ENCODE measurements around the gene CREG1. TPM values are rescaled to one million over a fixed set of nuclear protein-coding genes. Genes with fewer than 3 reads are reported as not detected.

The CREG1 gene
- total RNA-seq, 1 donor, result 139 TPM

GRCh38 chr1:167510881-167511280 lies 42.7 kb downstream of the CREG1 start:
- H3K9me3 ChIP-seq (ENCODE audit: low read depth, low read length), result no peaks in the 10 kb centered on the region
- H3K27me3 ChIP-seq (ENCODE audit: insufficient read depth, low read length), result no peaks in the 10 kb centered on the region
- H3K4me3 ChIP-seq (ENCODE audit: low read length), result no peak overlapping the region
- H3K4me1 ChIP-seq (ENCODE audit: insufficient read depth, low read length), result peaks cover 45% of the 10 kb centered on the region

GRCh38 chr1:167510244-167510643 lies 43.3 kb downstream of the CREG1 start:
- H3K9me3 ChIP-seq (ENCODE audit: low read depth, low read length), result no peaks in the 10 kb centered on the region
- no peak overlapping the region for H3K4me3 ChIP-seq (ENCODE audit: low read length)
- peaks cover 51% of the 10 kb centered on the region for H3K4me1 ChIP-seq (ENCODE audit: insufficient read depth, low read length)
- H3K27me3 ChIP-seq (ENCODE audit: insufficient read depth, low read length), result no peaks in the 10 kb centered on the region

GRCh38 chr1:167509587-167509986 lies 44.0 kb downstream of the CREG1 start:
- H3K27me3 ChIP-seq (ENCODE audit: insufficient read depth, low read length), result no peaks in the 10 kb centered on the region
- no peaks in the 10 kb centered on the region for H3K9me3 ChIP-seq (ENCODE audit: low read depth, low read length)
- H3K4me1 ChIP-seq (ENCODE audit: insufficient read depth, low read length), result peaks cover 55% of the 10 kb centered on the region
- H3K4me3 ChIP-seq (ENCODE audit: low read length), result no peak overlapping the region

GRCh38 chr1:167507719-167508118 lies 45.8 kb downstream of the CREG1 start:
- H3K27me3 ChIP-seq (ENCODE audit: insufficient read depth, low read length), result no peaks in the 10 kb centered on the region
- H3K4me3 ChIP-seq (ENCODE audit: low read length), result no peak overlapping the region
- no peaks in the 10 kb centered on the region for H3K9me3 ChIP-seq (ENCODE audit: low read depth, low read length)
- H3K4me1 ChIP-seq (ENCODE audit: insufficient read depth, low read length), result peaks cover 74% of the 10 kb centered on the region

- Histone ChIP-seq H3K4me1 (ENCODE audit: insufficient read depth, low read length) (peaks cover 80% of the 10 kb centered on the region), H3K27me3 (ENCODE audit: insufficient read depth, low read length) (no peaks in the 10 kb centered on the region), H3K4me3 (ENCODE audit: low read length) (no peak overlapping the region), H3K9me3 (ENCODE audit: low read depth, low read length) (no peaks in the 10 kb centered on the region)
These were observed 49.1 kb downstream of the CREG1 start for GRCh38 chr1:167504467-167504827.

GRCh38 chr1:167503626-167504466 lies 49.7 kb downstream of the CREG1 start:
- Histone ChIP-seq H3K4me1 (ENCODE audit: insufficient read depth, low read length) (peaks cover 83% of the 10 kb centered on the region), H3K9me3 (ENCODE audit: low read depth, low read length) (no peaks in the 10 kb centered on the region), H3K27me3 (ENCODE audit: insufficient read depth, low read length) (no peaks in the 10 kb centered on the region), H3K4me3 (ENCODE audit: low read length) (no peak overlapping the region)

GRCh38 chr1:167502719-167503462 lies 50.7 kb downstream of the CREG1 start:
- Histone ChIP-seq H3K9me3 (ENCODE audit: low read depth, low read length) (no peaks in the 10 kb centered on the region), H3K4me1 (ENCODE audit: insufficient read depth, low read length) (peaks cover 89% of the 10 kb centered on the region), H3K27me3 (ENCODE audit: insufficient read depth, low read length) (no peaks in the 10 kb centered on the region), H3K4me3 (ENCODE audit: low read length) (no peak overlapping the region)

- Histone ChIP-seq H3K27me3 (ENCODE audit: insufficient read depth, low read length) (no peaks in the 10 kb centered on the region), H3K4me1 (ENCODE audit: insufficient read depth, low read length) (peaks cover 88% of the 10 kb centered on the region), H3K9me3 (ENCODE audit: low read depth, low read length) (no peaks in the 10 kb centered on the region), H3K4me3 (ENCODE audit: low read length) (no peak overlapping the region)
These were observed 51.4 kb downstream of the CREG1 start for GRCh38 chr1:167502192-167502551.

GRCh38 chr1:167501515-167502191 lies 51.9 kb downstream of the CREG1 start:
- Histone ChIP-seq H3K27me3 (ENCODE audit: insufficient read depth, low read length) (no peaks in the 10 kb centered on the region), H3K9me3 (ENCODE audit: low read depth, low read length) (no peaks in the 10 kb centered on the region), H3K4me3 (ENCODE audit: low read length) (no peak overlapping the region), H3K4me1 (ENCODE audit: insufficient read depth, low read length) (peaks cover 84% of the 10 kb centered on the region)

- no peaks in the 10 kb centered on the region for H3K27me3 ChIP-seq (ENCODE audit: insufficient read depth, low read length)
- peaks cover 86% of the 10 kb centered on the region for H3K4me1 ChIP-seq (ENCODE audit: insufficient read depth, low read length)
- no peak overlapping the region for H3K4me3 ChIP-seq (ENCODE audit: low read length)
- H3K9me3 ChIP-seq (ENCODE audit: low read depth, low read length), result no peaks in the 10 kb centered on the region
These were observed 53.2 kb downstream of the CREG1 start for GRCh38 chr1:167500283-167500860.

GRCh38 chr1:167499664-167500101 lies 53.9 kb downstream of the CREG1 start:
- Histone ChIP-seq H3K27me3 (ENCODE audit: insufficient read depth, low read length) (no peaks in the 10 kb centered on the region), H3K9me3 (ENCODE audit: low read depth, low read length) (no peaks in the 10 kb centered on the region), H3K4me1 (ENCODE audit: insufficient read depth, low read length) (peaks cover 88% of the 10 kb centered on the region), H3K4me3 (ENCODE audit: low read length) (no peak overlapping the region)

GRCh38 chr1:167499106-167499505 lies 54.5 kb downstream of the CREG1 start:
- Histone ChIP-seq H3K27me3 (ENCODE audit: insufficient read depth, low read length) (no peaks in the 10 kb centered on the region), H3K9me3 (ENCODE audit: low read depth, low read length) (no peaks in the 10 kb centered on the region), H3K4me3 (ENCODE audit: low read length) (no peak overlapping the region), H3K4me1 (ENCODE audit: insufficient read depth, low read length) (peaks cover 88% of the 10 kb centered on the region)

GRCh38 chr1:167496797-167497619 lies 56.6 kb downstream of the CREG1 start:
- Histone ChIP-seq H3K9me3 (ENCODE audit: low read depth, low read length) (no peaks in the 10 kb centered on the region), H3K27me3 (ENCODE audit: insufficient read depth, low read length) (no peaks in the 10 kb centered on the region), H3K4me1 (ENCODE audit: insufficient read depth, low read length) (peaks cover 89% of the 10 kb centered on the region), H3K4me3 (ENCODE audit: low read length) (no peak overlapping the region)

GRCh38 chr1:167493372-167493771 lies 60.2 kb downstream of the CREG1 start:
- H3K4me1 ChIP-seq (ENCODE audit: insufficient read depth, low read length), result peaks cover 78% of the 10 kb centered on the region
- no peaks in the 10 kb centered on the region for H3K27me3 ChIP-seq (ENCODE audit: insufficient read depth, low read length)
- no peaks in the 10 kb centered on the region for H3K9me3 ChIP-seq (ENCODE audit: low read depth, low read length)
- no peak overlapping the region for H3K4me3 ChIP-seq (ENCODE audit: low read length)

Measured in mononuclear cell (primary cell).